ENCODE measurements around the gene ATXN7L1. TPM values are rescaled to one million over a fixed set of nuclear protein-coding genes. Genes with fewer than 3 reads are reported as not detected.

The ATXN7L1 gene
- total and polyA plus RNA-seq, 9 donors: 5.0 to 17.6 (median 11.4) TPM

- no peaks in the 10 kb centered on the region for H3K9me3 ChIP-seq
- TF ChIP-seq EP300 (IDR thresholded peaks at IDR 0.05): no peak
- no peak for TF ChIP-seq POLR2A (IDR thresholded peaks at IDR 0.05)
- no peak for TF ChIP-seq CTCF (IDR thresholded peaks at IDR 0.05)
- no peak for DNase-seq
- no peaks in the 10 kb centered on the region for H3K27me3 ChIP-seq
- H3K27ac ChIP-seq: no peak overlapping the region
- intact Hi-C loops (cut with DNase I): no loop called here
- no peaks in the 10 kb centered on the region for H3K36me3 ChIP-seq
- no peaks in the 10 kb centered on the region for H3K4me1 ChIP-seq (ENCODE audit: insufficient read depth)
- no peak overlapping the region for H3K4me3 ChIP-seq
Observed at GRCh38 chr7:105814481-105814880, 61.9 kb downstream of the ATXN7L1 start.

- Histone ChIP-seq H3K4me3 (no peak overlapping the region), H3K9me3 (no peaks in the 10 kb centered on the region), H3K27ac (no peak overlapping the region), H3K4me1 (ENCODE audit: insufficient read depth) (no peaks in the 10 kb centered on the region), H3K36me3 (no peaks in the 10 kb centered on the region), H3K27me3 (no peaks in the 10 kb centered on the region)
- TF ChIP-seq POLR2A (IDR thresholded peaks at IDR 0.05) (no peak), EP300 (IDR thresholded peaks at IDR 0.05) (no peak), CTCF (IDR thresholded peaks at IDR 0.05) (no peak)
- 90 to 97% (median 95%) methylated on average over 6 of the region's 6 CpGs for WGBS, 3 donors
- intact Hi-C loops (cut with DNase I): no loop called here
- DNase-seq: no peak
Observed at GRCh38 chr7:105811189-105811847, 65.1 kb downstream of the ATXN7L1 start.

GRCh38 chr7:105810556-105810955 lies 65.8 kb downstream of the ATXN7L1 start:
- no peak for DNase-seq
- Histone ChIP-seq H3K27me3 (no peaks in the 10 kb centered on the region), H3K4me3 (no peak overlapping the region), H3K4me1 (ENCODE audit: insufficient read depth) (no peaks in the 10 kb centered on the region), H3K36me3 (no peaks in the 10 kb centered on the region), H3K9me3 (no peaks in the 10 kb centered on the region), H3K27ac (no peak overlapping the region)
- TF ChIP-seq POLR2A (IDR thresholded peaks at IDR 0.05): no peak
- no peak for TF ChIP-seq CTCF (IDR thresholded peaks at IDR 0.05)
- WGBS, 3 donors: 96 to 97% (median 97%) methylated on average over 8 of the region's 8 CpGs
- intact Hi-C loops (cut with DNase I): no loop called here

GRCh38 chr7:105808703-105809590 lies 67.5 kb downstream of the ATXN7L1 start:
- H3K4me1 ChIP-seq (ENCODE audit: insufficient read depth): no peaks in the 10 kb centered on the region
- no peaks in the 10 kb centered on the region for H3K36me3 ChIP-seq
- DNase-seq: no peak
- H3K4me3 ChIP-seq: no peak overlapping the region
- H3K27ac ChIP-seq: no peak overlapping the region
- H3K9me3 ChIP-seq: no peaks in the 10 kb centered on the region
- 90 to 93% (median 91%) methylated on average over 8 of the region's 8 CpGs for WGBS, 3 donors
- no peaks in the 10 kb centered on the region for H3K27me3 ChIP-seq
- no peak for TF ChIP-seq POLR2A (IDR thresholded peaks at IDR 0.05)
- no peak for TF ChIP-seq CTCF (IDR thresholded peaks at IDR 0.05)
- TF ChIP-seq EP300 (IDR thresholded peaks at IDR 0.05): no peak
- intact Hi-C loops (cut with DNase I): no loop called here
